Measurements from ENCODE around the gene ATF2. TPM values are rescaled to one million over a fixed set of nuclear protein-coding genes. Genes with fewer than 3 reads are reported as not detected.
A peak's percentile ranks its signal among the peaks of the same experiment; 100 is the strongest.

ATF2 gene
- total and polyA plus RNA-seq, 2 of the 13 experiments (the other 11 are each of a cell fraction or from before 2014, with no cell fraction given), result 91.6 to 95.1 TPM

DNA sequence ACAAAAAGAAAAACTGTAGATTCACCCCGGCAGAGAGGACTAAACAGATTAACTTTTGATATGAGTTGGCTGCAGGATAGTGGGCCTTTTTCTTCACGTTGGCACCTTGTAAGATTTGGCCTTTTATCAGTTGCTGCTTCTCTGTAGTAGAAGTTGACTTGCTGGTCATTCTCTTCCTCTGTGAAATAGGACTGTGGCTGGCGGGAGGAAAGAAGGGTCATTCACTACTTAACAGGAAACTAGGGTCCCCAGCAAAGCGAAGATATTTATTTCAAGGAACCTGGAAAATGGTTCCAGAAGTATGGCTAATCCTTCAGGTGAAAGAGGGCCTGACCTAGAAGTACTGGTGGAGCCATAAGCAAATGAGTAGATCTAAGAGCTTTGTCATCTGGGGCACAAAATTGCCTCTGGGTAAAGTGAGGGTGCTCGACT, 13.9 kb upstream of the ATF2 start (continued):
- TF ChIP-seq ZGPAT (CRISPR knock-in tag; IDR thresholded peaks at IDR 0.05) (0 out of 2 replicates have a peak, but pooled peaks have one; percentile 35), CTCF (CRISPR knock-in tag; IDR thresholded peaks at IDR 0.05) (no peak), ZC3H13 (CRISPR knock-in tag; IDR thresholded peaks at IDR 0.05) (no peak), MED1 (CRISPR knock-in tag; IDR thresholded peaks at IDR 0.05) (no peak), SP4 (CRISPR knock-in tag; IDR thresholded peaks at IDR 0.05) (no peak), MED13 (CRISPR knock-in tag; IDR thresholded peaks at IDR 0.05) (0 out of 2 replicates have a peak, but pooled peaks have one; percentile 7), CHD4 (IDR thresholded peaks at IDR 0.05; ENCODE audit: borderline replicate concordance, low read length) (peak; percentile 65; the same call in 1 of the 2 replicates), IKZF4 (CRISPR knock-in tag; IDR thresholded peaks at IDR 0.05; ENCODE audit: borderline replicate concordance, low read depth, not compliant biosample characterization) (no peak), ZNF281 (CRISPR knock-in tag; IDR thresholded peaks at IDR 0.05; ENCODE audit: borderline replicate concordance) (no peak), ZC3H4 (CRISPR knock-in tag; IDR thresholded peaks at IDR 0.05; ENCODE audit: borderline replicate concordance) (no peak), PHF21A (CRISPR knock-in tag; IDR thresholded peaks at IDR 0.05) (0 out of 2 replicates have a peak, but pooled peaks have one; percentile 7), ZNF891 (CRISPR knock-in tag; IDR thresholded peaks at IDR 0.05) (no peak), ZNF619 (CRISPR knock-in tag; IDR thresholded peaks at IDR 0.05) (no peak), ZNF44 (CRISPR knock-in tag; IDR thresholded peaks at IDR 0.05) (no peak), PHF8 (CRISPR knock-in tag; IDR thresholded peaks at IDR 0.05) (no peak), U2AF1 (optimal IDR thresholded peaks at IDR 0.05; ENCODE audit: low read depth, low read length) (no peak), ZNF570 (CRISPR knock-in tag; IDR thresholded peaks at IDR 0.05; ENCODE audit: borderline replicate concordance) (no peak), TOPORS (CRISPR knock-in tag; IDR thresholded peaks at IDR 0.05) (0 out of 2 replicates have a peak, but pooled peaks have one; percentile 15), KDM1A (CRISPR knock-in tag; IDR thresholded peaks at IDR 0.05) (no peak), ARID2 (CRISPR knock-in tag; IDR thresholded peaks at IDR 0.05; ENCODE audit: borderline replicate concordance) (0 out of 2 replicates have a peak, but pooled peaks have one; percentile 72)
- TF ChIP-seq, protein P1, sequence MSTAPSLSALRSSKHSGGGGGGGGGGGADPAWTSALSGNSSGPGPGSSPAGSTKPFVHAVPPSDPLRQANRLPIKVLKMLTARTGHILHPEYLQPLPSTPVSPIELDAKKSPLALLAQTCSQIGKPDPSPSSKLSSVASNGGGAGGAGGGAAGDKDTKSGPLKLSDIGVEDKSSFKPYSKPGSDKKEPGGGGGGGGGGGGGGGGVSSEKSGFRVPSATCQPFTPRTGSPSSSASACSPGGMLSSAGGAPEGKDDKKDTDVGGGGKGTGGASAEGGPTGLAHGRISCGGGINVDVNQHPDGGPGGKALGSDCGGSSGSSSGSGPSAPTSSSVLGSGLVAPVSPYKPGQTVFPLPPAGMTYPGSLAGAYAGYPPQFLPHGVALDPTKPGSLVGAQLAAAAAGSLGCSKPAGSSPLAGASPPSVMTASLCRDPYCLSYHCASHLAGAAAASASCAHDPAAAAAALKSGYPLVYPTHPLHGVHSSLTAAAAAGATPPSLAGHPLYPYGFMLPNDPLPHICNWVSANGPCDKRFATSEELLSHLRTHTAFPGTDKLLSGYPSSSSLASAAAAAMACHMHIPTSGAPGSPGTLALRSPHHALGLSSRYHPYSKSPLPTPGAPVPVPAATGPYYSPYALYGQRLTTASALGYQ (CRISPR knock-in tag; IDR thresholded peaks at IDR 0.05), result no peak
- TF ChIP-seq, protein P2, sequence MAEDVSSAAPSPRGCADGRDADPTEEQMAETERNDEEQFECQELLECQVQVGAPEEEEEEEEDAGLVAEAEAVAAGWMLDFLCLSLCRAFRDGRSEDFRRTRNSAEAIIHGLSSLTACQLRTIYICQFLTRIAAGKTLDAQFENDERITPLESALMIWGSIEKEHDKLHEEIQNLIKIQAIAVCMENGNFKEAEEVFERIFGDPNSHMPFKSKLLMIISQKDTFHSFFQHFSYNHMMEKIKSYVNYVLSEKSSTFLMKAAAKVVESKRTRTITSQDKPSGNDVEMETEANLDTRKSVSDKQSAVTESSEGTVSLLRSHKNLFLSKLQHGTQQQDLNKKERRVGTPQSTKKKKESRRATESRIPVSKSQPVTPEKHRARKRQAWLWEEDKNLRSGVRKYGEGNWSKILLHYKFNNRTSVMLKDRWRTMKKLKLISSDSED (CRISPR knock-in tag; IDR thresholded peaks at IDR 0.05), result no peak

Measured in HepG2 (cell line).